ENCODE results near the gene NMNAT2.

The NMNAT2 gene

DNA sequence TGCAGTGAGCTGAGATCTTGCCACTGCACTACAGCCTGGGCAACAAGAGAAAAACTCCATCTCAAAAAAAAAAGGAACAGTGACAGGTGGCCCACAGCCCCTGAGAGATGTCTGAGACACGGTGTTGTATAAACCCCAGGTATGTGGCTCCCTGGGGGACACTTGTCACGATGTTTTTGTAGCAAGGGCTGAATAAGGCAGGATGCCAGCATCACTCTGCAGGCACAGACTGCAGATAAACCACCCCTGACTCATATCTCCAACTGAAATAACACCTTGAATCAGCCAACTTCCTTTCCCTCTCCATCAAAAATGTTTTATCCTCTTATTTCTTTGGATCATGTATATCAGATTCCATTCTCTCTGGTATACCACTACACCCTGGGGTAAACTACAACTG is 52.5 kb downstream of the NMNAT2 start:
- H3K4me1 ChIP-seq, result no peaks in the 10 kb centered on the region
- H3K36me3 ChIP-seq, result no peaks in the 10 kb centered on the region
- no peaks in the 10 kb centered on the region for H3K9me3 ChIP-seq
- intact Hi-C loops (cut with DNase I; ENCODE audit: low total_unique reads), result no loop called here
- H3K27me3 ChIP-seq, result no peaks in the 10 kb centered on the region
- TF ChIP-seq, protein P1, sequence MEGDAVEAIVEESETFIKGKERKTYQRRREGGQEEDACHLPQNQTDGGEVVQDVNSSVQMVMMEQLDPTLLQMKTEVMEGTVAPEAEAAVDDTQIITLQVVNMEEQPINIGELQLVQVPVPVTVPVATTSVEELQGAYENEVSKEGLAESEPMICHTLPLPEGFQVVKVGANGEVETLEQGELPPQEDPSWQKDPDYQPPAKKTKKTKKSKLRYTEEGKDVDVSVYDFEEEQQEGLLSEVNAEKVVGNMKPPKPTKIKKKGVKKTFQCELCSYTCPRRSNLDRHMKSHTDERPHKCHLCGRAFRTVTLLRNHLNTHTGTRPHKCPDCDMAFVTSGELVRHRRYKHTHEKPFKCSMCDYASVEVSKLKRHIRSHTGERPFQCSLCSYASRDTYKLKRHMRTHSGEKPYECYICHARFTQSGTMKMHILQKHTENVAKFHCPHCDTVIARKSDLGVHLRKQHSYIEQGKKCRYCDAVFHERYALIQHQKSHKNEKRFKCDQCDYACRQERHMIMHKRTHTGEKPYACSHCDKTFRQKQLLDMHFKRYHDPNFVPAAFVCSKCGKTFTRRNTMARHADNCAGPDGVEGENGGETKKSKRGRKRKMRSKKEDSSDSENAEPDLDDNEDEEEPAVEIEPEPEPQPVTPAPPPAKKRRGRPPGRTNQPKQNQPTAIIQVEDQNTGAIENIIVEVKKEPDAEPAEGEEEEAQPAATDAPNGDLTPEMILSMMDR (IDR thresholded peaks at IDR 0.05), result no peak
- no peak for DNase-seq
- H3K27ac ChIP-seq, result no peak overlapping the region
- no peak overlapping the region for H3K4me3 ChIP-seq

DNA sequence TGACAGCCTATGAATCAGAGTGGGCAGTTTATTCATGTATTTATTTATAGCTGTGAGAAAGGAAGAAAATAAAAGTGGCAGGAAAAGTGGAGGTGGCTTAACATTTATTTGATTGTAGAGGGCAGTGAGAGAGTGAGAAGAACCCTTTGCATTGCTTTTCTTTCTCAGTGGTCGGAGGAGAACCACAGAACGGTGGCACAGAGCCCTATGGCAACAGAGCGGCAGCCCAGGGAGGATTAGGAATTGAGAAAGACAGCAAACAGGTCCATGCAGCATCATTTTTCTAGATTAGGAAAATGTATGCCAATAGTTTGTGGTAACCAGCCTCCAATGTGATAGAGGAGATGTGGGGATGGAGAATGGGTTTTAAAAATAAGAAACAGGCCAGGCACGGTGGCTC is 53.1 kb downstream of the NMNAT2 start:
- TF ChIP-seq, protein P1 (IDR thresholded peaks at IDR 0.05), result no peak
- no peak for DNase-seq

DNA sequence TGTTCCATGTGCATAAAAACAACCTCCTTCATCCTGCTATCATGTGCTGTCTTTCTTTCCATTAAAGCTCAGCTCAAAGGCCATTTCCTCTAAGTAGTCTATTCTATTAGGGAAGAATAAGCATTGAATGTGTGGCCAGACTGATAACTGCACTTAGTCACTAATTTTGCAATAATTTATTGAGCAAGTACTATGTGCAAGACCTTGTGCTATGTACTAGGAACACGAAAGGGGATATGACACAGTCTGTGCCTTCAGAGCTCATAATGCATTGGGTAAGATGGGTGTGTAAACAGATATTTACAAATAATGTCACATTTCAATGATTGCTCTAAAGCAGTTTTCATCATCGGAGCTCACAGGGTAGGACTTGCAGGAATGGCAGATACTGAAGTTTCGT is 54.2 kb downstream of the NMNAT2 start:
- Histone ChIP-seq H3K9me3 (no peaks in the 10 kb centered on the region), H3K4me3 (no peak overlapping the region), H3K27me3 (no peaks in the 10 kb centered on the region), H3K4me1 (no peaks in the 10 kb centered on the region), H3K36me3 (no peaks in the 10 kb centered on the region), H3K27ac (no peak overlapping the region)
- intact Hi-C loops (cut with DNase I; ENCODE audit: low total_unique reads), result no loop called here
- DNase-seq, result no peak
- TF ChIP-seq, protein P1 (IDR thresholded peaks at IDR 0.05), result no peak

More for the DNA sequence above, 53.1 kb downstream of the NMNAT2 start:
- no peaks in the 10 kb centered on the region for H3K4me1 ChIP-seq
- no peaks in the 10 kb centered on the region for H3K9me3 ChIP-seq
- no peak overlapping the region for H3K4me3 ChIP-seq
- H3K36me3 ChIP-seq, result no peaks in the 10 kb centered on the region
- intact Hi-C loops (cut with DNase I; ENCODE audit: low total_unique reads), result no loop called here
- no peak overlapping the region for H3K27ac ChIP-seq
- no peaks in the 10 kb centered on the region for H3K27me3 ChIP-seq

DNA sequence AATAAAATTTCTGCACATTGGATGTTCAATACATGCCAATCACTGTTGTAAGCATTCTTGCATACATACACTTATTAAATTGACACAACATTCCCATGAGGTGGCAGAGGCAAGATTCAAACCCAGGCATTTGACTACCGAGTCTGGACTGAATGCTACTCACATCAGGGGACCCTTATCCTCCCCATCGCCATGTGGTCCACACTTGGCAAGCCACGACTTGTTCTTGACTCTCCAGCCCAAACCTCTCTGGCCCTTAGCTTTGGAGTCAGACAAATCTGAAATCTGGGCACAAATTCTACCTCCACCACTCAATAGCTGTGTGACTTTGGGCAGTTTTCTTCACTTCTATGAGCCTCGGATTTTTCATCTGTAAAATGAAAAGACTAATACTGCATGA is 57.1 kb downstream of the NMNAT2 start:
- TF ChIP-seq, protein P1 (IDR thresholded peaks at IDR 0.05), result no peak
- intact Hi-C loops (cut with DNase I; ENCODE audit: low total_unique reads), result no loop called here
- Histone ChIP-seq H3K9me3 (no peaks in the 10 kb centered on the region), H3K36me3 (no peaks in the 10 kb centered on the region), H3K27me3 (no peaks in the 10 kb centered on the region), H3K27ac (no peak overlapping the region), H3K4me1 (no peaks in the 10 kb centered on the region), H3K4me3 (no peak overlapping the region)
- DNase-seq, result no peak

DNA sequence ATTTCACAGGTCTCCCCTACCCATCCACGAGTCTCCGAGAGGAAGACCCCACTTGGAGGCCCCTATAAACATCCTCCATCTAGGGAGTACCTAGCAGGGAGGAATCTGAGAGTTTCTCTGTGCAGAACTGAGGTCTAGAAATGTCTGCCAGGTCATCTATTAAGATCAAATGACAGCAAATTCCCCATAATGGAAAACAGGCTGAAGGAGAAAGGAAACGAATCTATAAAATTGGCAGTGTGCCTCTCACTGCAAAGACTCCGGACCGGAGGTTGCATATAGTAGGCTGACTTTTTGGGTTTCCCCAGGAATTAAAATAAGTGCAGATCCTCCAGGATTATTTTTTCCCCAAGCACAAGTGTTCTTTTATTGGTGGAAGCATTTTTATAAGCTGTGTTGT is 57.7 kb downstream of the NMNAT2 start:
- no peak for DNase-seq
- Histone ChIP-seq H3K27me3 (no peaks in the 10 kb centered on the region), H3K4me3 (no peak overlapping the region), H3K27ac (no peak overlapping the region), H3K4me1 (no peaks in the 10 kb centered on the region), H3K36me3 (no peaks in the 10 kb centered on the region), H3K9me3 (no peaks in the 10 kb centered on the region)
- intact Hi-C loops (cut with DNase I; ENCODE audit: low total_unique reads), result no loop called here
- TF ChIP-seq, protein P1 (IDR thresholded peaks at IDR 0.05), result no peak

DNA sequence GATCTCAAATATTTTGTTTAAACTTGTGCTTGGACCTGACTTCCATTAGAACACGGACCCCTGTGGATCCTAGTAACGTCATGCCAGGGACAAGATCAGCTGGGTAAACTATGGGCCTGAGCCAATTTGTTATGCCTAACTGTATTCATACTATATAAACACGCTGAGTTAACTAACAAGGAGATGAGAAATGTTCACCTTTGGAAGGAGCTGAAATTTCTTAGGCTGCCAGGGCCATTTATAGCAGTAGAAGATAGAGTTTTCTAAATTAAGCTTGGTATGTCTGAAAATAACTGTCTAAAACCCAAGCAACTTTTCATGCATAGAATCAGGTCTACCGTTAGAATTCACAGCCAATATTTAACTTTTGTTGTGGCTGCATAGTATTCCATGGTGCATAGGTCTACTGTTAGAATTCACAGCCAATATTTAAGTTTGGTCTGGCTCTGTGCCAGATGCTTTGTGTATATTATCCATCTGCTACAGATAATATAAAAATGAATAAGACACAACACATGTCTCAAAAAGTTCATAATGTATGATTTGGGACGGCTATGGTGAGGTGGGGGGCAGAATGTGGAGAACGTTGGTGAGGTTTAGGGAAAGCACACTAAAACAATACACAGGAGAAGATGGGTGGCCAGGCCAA is 61.5 kb downstream of the NMNAT2 start:
- no peaks in the 10 kb centered on the region for H3K4me1 ChIP-seq
- no peak for DNase-seq
- no peak overlapping the region for H3K27ac ChIP-seq

More for the DNA sequence above, 61.5 kb downstream of the NMNAT2 start:
- H3K4me3 ChIP-seq, result no peak overlapping the region
- intact Hi-C loops (cut with DNase I; ENCODE audit: low total_unique reads), result no loop called here
- H3K27me3 ChIP-seq, result no peaks in the 10 kb centered on the region
- H3K9me3 ChIP-seq, result no peaks in the 10 kb centered on the region
- TF ChIP-seq, protein P1 (IDR thresholded peaks at IDR 0.05), result no peak
- H3K36me3 ChIP-seq, result no peaks in the 10 kb centered on the region

Measured in tibial artery (tissue), 4 donors.